Metanephros (tissue), 1 donor: ENCODE results near the gene CCDC54. TPM values are rescaled to one million over a fixed set of nuclear protein-coding genes. Genes with fewer than 3 reads are reported as not detected.

Source experiments
- total RNA-seq: library from RNA; depleted of rRNA; stranded (reverse); fragments of >200 nt; gene quantifications from one replicate; pipeline ENCODE4 v1.2.3, GENCODE V29; 2014

Gene CCDC54
- not detected for total RNA-seq

GRCh38 chr3:107377151-107377550 is at the start of gene CCDC54:
TSS of gene CCDC54 (plus strand) at chr3:107377439. CDS start at chr3:107377588, 149 bp downstream.

Other genes with a start within 250 kb of the CCDC54 start
- gene BBX, start 145.5 kb downstream of the CCDC54 start, total RNA-seq: 87.7 TPM